ENCODE measurements around the gene MPRIP.
"Not testable (repeated sequence)": the region's sequence is repeated elsewhere in the genome, so short reads cannot be mapped to it uniquely, and the experiment has no call there.

The MPRIP gene

DNA sequence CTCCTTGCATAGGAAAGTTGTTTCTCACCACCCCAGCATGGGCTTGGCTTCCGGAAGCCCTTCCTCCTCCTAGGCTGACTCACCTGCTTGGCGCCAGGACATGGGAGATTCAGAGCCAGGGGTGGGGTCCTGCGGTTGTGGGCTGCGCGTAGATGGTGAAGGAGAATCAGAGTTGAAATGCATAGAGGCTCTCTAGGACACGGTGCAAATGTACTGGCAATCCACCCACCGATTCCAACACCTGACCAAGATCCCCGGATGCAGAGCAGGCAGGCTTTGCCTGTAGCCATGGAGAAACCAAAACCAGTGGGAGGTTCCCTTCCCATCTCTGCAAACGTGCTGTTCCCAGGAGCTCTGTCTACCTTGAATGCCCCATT lies 27.5 kb upstream of the MPRIP start:
- DNase-seq: not testable (repeated sequence)

DNA sequence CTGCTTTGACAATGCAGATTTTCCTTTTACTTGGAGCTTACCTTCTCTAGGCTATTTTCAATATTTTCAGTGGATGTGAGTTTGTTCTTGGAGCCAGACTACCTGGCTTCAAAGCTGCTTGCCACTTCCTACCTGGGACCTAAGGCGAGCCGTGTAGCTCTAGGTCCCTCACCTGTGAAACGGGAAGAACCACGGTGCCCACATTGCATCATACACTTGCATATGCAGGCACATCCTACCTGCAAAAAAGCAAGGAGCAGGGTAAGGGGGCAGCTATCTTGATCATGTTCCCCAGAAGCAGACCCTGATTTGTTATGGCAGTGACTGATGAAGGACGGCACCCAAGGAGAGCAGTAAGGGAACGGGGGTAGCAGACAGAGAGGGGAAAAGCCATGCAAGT lies 27.0 kb upstream of the MPRIP start:
- no peak for DNase-seq

DNA sequence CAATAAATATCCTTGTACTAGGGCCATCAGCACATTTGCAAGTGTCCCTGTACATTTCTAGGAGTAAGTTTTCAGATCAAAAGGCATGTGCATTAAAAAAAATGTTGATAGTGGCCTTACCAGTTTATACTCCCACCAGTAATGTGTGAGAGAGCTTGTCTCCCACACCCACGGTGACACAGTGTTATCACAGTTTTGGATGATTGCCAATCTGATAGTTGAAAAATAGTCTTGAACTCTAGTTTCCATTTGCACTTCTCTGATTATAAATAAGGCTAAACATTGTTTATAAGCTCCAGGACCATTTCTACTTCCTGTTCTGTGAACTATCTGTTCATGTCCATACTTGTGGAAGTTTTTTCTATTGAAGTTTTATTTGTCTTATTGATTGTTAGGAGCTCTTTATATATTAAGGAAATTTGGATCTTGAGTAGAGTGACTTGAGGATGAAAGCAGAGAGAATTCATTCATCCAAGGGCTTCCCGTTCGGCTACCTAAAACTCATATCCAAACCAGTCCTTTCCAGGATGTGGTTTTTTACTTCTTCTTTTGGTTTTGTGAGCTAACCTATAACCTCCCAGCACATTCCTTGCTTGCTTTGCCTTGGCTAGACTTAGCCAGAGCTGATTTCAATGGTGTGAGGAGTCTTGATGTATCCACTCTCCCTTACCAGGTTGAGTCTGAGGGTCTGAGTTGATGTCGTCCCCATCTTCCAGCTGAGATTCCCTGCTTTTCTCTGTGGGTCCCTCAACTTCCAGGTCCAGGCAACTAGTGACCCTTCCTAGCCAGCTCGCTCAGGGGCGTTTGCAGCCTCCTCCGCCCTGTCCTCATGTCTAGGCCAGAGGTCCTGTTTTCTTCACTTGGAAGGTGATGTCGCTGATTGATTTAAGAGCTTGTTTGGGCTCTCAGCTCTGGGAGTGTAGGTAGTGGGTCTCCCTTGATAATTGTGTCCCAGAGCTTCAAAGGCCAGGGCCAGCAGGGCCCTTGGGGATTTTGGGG lies 25.8 kb upstream of the MPRIP start:
- peak; percentile 73 for DNase-seq

GRCh38 chr17:17017343-17018014 lies 24.8 kb upstream of the MPRIP start:
- DNase-seq: no peak

GRCh38 chr17:17018021-17018441 lies 24.2 kb upstream of the MPRIP start:
- DNase-seq: no peak

DNA sequence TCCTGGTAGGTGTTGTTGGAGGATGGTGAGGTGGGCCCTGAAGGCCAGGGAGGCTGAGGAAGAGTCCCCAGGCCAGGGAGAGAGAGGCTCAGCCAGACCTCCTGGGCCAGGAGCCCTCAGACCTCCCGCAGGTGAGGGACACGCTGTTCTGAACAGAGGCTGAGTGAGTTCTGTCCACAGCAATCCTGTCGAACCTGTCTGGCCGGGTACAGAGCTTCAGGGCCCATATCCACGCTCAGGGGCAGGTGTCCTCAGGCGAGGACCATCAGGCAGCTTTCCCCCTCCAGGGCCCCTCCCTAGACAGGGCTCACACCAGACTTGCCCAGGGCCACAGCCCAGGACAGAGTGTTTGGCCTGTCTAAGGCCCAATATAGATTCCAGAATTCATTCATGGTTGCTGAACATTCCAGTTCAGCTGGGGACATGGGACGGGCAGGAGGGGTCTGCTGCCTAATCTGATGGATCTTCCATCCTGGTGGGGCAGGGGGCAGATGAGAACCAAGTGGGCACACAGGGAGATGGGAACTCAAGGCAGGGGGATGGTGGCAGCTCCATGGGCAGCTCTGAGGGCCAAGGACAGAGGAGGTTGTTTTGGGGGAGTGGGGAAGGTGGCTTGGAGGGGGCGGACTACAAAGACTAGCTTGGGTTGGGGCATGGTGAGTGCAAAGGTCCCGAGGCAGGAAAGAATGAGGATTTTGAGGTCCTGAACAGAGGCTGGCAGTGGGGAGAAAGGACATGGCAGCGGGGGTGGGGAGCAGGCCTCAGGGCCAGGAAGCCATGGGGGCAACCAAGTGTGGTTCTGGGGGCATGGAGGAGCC lies 23.4 kb upstream of the MPRIP start:
- DNase-seq: no peak

- no peak for DNase-seq
These were observed 22.9 kb upstream of the MPRIP start for GRCh38 chr17:17019430-17019762.

DNA sequence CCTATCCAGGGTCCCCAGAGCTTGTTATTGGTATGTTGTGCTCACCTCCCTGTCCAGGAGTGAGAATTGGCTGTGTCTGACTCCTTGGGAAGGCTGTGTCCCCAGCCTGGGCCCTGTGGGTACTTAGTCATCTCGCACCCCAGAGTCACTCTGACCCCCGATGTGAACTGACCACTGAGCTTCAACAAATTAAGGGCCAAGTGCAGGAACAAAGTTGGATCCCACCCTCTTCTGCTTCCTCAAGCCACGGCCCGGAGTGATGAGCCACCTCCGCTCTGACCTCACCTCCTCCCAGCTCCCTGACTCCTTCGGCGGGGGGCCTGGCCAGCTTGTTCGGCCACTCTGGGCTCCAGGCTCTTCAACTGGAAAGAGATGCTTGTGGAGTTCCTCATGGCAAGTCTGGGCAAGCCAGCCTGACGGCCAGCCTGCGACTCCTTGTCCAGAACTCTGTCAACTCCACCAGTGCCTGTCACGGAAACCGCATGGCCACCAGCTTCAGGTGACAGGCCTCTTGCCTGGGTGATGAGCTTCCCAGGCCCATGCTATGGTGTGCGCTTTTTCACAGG lies 22.3 kb upstream of the MPRIP start:
- no peak for DNase-seq

DNA sequence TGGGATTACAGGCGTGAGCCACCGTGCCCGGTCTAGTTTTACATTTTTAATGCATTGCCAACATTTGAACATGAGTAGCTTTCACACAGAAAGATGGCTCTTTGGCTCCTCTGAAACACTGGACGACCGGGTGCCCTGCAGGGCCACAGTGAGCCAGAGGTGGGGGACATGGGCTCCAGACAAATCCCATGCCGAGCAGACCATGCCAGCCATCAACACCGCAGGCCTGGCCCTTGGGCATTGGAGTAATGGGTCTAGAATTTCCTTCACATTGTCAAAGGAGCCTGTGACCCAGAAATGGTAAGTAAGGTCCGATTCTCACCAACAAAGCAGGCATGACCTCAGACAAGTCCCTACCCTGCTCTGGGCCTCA lies 21.4 kb upstream of the MPRIP start:
- DNase-seq: no peak

DNA sequence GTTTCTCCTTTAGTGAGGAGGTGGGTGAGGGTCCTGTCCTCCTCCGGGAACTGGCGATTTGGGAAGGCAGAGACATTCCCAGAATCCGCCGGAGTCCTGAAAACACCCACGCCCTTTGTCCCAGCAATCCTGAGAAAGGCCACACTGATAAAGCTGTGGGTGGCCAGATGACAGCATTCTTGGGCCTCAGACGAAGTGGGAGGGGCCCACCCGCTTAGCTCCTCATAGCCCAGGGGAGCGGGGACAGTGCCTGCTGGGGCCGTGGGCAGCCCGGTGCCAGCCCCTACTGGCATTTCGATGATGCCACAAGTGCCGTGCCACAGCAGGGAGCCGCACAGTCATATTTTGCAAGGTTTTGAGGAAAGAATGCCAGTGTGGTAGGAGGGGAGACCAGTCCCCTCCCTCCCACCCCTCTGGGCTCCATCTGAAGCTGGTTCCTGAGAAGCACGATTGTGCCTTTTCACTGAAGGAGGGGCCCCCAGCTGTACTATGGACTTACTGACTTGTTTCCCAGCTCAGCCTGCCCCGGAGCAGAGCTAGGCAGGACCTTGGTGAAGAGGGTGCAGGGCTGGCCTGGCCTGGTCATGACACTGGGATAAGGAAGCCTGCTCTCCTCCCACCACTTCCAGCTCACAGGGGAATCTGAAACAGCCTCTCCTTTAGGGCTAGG lies 20.9 kb upstream of the MPRIP start:
- DNase-seq: peak; percentile 31

- no peak for DNase-seq
These were observed 20.2 kb upstream of the MPRIP start for GRCh38 chr17:17022011-17022410.

DNA sequence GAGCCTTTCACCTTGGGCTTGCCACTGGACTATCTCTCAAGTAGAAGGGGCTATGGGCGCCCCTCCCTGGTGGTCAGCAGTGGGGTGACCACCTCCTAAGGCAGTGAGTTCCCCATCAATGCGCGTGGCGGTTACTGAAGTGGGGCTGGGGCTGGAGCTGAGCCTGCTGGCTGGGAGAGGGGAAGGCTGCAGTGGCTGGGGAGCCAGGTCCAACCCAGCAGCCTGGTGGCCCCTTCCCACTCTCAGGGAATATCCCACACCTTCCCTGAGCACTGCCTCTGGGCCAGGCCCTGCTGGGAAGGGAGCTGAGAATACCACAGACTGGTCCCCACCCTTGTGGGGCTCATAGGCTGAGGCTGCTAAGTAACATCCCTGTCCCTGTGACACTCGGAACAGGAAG lies 19.8 kb upstream of the MPRIP start:
- no peak for DNase-seq

DNA sequence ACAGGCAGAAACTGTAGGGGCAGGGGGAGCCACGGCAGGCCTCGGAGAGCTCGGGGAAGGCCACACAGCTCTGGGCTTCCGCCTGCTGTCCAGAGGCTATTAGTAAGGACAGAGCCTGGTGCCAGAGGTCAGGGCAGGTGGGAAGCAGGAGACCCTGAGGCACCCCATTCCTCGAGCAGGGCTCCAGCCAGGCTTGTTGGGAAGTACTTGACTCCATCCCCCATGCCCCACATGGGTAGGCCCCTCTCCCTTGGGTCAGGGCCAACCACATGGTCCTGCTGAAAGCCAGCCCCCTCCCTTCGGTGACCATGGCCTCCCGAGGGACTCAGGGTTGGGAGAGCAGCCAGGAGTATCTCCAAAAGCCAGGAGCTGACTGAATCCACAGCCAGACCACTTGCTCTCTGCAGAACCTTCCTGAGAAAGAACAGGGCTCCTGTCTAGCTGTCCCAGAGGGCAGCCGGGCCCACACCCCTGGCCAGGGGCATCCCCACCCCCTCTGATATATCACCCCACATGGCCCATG lies 17.4 kb upstream of the MPRIP start:
- DNase-seq: no peak

- DNase-seq: no peak
These were observed 16.6 kb upstream of the MPRIP start for GRCh38 chr17:17025621-17026020.

GRCh38 chr17:17026163-17026562 lies 16.1 kb upstream of the MPRIP start:
- DNase-seq: no peak

- DNase-seq: no peak
These were observed 14.7 kb upstream of the MPRIP start for GRCh38 chr17:17027442-17028058.

DNA sequence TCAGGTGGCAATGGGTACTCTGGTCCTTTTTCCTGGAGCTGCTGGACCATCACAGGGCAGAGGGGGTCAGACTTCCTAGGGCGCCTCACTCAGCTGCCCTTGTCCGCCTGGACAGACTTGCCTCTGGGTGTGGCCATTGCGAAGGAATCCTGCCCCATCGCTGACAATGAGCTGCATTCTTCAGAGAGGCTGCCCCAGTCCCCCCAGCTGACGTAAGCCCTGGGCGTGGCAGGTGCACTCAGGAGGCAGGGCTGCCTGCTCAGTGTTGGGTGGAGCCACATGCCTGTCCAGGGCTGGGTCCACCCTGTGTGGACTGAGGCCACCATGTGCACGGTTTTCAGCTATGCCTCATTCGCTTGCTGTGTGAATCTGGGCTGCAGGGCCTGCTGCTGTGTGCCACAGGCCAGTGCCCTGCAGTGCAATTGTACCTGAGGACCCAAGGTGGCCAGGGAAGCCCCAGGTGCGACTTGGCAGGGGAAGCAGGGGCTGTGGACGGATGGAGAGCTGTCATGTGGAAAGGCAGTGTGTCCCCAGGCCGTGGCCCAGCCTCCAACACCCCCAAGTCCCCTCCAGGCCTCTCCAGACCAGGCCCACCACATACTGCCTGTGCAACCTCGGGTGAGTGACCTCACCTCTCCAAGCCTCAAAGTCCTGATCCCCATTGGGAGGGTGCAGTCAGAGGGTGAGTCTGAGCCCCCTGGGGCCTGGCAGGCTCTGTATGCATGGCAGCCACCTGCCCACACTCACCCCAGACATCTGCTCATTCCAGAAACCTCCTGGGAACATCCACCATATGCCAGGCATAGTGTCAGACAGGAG lies 14.0 kb upstream of the MPRIP start:
- DNase-seq: peak; percentile 42

DNA sequence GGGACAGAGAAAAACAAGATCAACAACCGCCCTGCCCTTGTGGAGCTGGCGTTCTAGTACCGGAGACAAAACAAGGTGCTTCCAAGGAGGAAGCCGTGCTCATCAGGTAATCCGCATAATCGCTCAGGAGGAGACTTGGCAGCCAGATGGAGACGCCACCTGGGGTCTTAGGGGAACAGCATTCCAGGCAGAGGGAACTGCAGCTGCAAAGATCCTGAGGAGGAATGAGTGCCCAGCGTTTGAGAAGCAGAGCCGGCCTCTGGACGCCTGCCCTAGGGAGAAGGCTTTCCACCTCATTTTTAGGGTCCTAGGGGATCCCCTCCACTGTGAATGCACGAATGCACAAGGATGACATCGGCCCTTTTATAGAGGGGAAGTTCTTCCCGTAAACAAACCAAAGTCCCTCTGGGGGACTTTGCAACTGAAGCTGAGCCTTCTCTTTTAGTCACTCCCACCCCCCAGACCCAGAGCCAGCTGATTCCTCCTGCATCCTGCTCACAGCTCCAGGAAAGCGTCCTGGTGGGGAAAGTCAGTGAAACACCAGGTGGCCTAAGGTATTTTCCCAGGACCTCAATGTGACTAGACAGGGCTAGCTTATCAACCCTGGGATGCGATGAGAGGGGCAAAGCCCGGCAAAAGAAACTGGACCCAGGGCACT lies 13.2 kb upstream of the MPRIP start:
- DNase-seq: no peak

- DNase-seq: no peak
These were observed 12.3 kb upstream of the MPRIP start for GRCh38 chr17:17029938-17030337.

GRCh38 chr17:17030515-17031211 lies 11.6 kb upstream of the MPRIP start:
- no peak for DNase-seq

Data from hematopoietic multipotent progenitor cell treated with erythropoietin and hydrocortisone succinate and interleukin-3 and kit ligand, for 6 days (in vitro differentiated cells).